NK-92 (cell line): ENCODE results near the gene MAGI1.
"Not testable (repeated sequence)": the region's sequence is repeated elsewhere in the genome, so short reads cannot be mapped to it uniquely, and the experiment has no call there.

Experiments used
- DNase-seq: peaks from one replicate; lab custom pipeline; 2025; ENCODE audit not compliant: unreplicated experiment; lab: John Stamatoyannopoulos, UW

MAGI1 gene

DNA sequence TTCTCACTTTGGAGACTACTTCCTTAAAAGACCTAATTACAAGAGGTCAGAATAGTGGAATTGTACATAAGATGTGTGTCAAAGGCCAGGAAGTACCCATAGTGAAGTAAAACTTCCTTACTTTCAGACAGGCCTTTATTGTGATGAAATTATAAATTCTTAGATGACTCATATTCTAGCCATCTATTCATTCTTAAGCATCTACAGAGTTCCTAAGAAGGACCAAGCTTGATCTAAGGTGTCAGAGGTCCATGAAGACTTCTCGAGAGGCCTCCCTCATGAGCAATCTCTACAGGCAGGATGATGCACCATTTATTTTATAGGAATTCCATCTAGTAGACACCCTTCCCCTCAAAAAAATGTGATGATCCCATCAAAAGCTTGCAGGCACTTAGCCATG is 493.3 kb downstream of the MAGI1 start:
- no peak for DNase-seq

DNA sequence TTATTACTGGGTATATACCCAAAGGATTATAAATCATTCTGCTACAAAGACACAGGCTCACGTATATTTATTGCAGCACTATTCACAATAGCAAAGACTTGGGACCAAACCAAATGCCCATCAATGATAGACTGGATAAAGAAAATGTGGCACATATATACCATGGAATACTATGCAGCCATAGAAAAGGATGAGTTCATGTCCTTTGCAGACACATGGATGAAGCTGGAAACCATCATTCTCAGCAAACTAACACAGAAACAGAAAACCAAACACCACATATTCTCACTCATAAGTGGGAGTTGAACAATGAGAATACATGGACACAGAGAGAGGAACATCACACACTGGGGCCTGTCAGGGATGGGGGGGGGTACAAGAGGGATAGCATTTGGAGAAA is 495.3 kb downstream of the MAGI1 start:
- DNase-seq, result not testable (repeated sequence)

DNA sequence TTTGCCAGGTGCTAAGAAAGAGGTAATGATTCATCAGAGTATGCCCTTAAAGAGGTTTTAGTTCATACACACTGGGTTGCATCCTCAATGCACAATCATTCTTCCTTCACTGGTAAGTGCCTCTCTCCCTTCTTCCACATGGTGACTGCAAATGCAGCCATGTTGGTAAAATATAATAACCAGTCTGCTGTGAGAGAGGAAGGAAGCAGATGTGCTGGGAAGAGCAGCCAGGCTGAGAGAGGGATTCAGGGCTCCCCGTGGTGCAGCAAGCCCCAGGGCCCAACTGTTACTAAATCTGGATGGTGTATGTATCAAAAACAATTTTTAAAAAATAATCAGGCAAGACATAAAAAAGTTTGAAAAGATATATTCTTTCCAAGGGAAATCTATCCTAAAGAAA is 498.1 kb downstream of the MAGI1 start:
- DNase-seq, result no peak

DNA sequence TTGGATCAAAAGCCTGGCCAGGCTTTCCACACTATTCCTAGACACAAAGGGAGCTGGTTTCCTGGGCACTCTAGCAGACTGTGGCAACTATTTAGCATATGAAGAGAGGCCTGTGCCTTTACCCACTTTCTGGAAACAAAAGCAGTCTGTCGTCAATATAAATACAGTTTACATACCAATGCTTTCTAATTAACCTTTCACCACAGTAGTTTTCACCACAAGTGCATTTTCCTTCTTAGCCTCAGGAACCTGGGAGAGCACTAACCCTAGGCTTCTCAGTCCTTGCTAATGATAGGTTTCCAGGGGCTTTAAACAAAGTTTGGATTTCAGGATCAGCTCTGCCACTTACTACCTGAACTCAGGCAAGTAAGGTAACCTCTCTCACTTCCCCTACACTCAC is 499.1 kb downstream of the MAGI1 start:
- no peak for DNase-seq

DNA sequence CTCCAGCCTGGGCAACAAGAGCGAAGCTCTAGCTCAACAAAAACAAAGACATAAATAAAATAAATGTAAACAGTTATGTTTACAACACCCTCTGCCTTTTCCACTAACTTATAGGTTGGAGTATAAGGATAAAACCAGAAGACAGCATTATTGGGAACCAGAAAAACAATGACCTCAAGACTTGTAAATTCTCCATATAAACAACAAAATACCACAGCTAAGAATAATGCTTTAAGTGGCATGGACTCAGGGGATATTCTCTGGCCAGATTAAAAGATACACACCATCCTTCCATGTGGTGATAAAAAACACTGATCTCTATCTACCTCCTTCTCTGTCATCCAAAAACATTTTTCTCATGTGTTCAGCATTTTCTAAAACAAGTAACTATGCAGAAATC is 500.6 kb downstream of the MAGI1 start:
- no peak for DNase-seq

DNA sequence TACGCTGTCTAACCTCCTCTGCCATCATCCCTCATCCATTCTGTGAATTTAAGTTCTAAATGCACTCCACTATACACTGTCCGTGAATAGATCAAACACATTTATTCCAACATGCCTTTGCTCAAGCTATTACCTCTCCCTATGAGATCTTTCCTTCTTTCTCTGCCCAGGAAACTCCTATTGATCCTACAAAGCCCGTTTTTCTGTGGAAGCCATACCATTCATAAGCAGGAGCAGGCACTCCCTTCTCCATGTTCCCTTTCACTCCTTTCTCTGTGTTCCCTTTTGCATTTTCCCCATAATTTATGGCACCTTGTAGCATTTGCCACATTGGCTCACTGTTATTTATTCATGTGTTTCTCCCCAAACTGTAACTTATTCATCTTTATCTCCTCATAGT is 501.6 kb downstream of the MAGI1 start:
- no peak for DNase-seq

DNA sequence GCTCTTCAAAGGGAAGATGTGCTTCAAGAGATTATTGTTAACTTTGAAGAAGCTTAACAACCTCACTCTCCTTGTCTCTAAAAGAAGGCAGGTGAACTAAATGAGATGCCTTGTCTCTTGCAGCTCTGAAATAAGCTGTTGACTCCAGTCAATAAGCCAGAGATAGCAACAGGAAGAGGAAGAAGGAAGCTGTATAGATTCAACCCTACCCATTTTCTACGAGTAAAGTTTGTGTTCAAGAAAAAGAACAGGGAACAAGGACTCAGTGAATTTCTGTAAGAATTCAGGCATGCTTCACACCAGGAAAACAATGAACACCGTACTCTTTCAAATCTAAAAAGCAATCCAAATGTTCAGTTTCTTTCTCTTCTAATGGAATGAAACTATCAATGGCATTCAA is 503.5 kb downstream of the MAGI1 start:
- DNase-seq, result no peak

DNA sequence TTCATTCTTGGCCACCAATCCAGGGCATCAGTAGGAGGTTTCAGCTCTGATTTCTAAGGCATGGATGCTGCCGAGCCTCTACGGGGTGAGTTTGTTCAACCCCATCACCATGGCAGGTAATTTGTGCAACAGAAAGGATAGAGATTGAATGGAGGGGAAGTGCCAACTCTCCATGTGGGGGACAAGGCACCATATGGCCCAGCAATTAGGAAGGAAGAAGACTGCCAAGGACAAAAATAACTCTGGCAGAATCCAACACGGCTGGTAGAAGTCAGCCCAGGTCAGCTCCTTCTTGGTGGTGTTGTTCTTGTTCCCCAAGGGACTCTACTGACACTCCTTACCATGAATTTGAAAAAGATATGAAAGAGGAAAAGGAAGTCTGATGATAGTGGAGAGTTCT is 503.9 kb downstream of the MAGI1 start:
- no peak for DNase-seq

DNA sequence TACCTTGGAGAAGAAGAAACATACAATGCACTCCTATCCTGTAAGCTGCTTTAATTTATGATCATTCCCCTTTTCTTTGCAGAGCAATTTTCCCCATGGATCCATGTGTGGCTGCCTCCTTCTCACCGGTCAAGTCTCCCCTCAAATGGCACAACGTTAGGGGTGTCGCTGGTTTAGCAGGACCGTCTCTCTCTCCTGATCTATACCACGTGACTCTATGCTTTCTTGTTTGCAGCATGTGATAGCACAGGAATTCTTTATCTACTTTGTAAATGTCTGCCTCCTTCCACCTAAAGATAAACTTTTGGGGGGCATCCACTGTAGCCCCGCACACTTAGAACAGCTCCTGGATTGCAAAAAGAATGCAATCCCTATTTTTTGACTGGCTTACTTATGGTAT is 506.0 kb downstream of the MAGI1 start:
- no peak for DNase-seq

DNA sequence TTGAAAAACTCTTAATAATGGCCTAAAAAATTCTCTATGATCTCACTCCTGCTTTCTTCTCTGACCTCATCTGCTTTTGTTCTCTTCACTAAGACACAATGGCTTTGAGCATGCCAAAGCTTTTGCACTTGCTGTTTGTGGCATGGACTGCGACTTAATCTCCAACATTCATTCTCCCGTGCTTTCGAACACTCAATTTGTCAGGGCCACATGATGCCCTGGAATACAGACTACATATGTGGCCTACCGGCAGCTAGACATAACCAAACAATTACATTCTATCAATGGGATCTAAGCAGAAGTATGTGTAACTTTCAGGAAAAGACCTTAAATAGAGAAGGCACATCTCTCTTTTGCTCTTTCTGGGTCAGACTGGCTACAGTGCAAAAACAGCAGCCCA is 506.5 kb downstream of the MAGI1 start:
- DNase-seq, result no peak

DNA sequence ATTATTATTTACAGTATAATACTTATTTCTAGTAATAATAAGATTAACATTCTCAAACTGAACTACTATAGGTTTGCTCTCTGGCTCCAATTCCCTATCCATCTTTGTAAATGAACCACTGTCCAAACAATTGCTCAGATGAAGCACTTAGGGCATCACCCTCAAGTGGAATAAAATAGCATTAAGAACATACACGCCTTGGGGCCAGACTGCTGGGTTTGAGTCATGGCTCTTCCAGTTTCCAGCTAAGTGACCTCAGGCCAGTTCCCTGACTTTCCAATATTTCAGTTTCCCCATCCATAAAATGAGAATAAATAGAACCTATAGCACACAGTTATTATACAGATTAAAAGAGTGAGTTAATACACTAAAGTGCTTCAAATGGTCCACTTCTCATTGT is 507.2 kb downstream of the MAGI1 start:
- DNase-seq, result no peak

DNA sequence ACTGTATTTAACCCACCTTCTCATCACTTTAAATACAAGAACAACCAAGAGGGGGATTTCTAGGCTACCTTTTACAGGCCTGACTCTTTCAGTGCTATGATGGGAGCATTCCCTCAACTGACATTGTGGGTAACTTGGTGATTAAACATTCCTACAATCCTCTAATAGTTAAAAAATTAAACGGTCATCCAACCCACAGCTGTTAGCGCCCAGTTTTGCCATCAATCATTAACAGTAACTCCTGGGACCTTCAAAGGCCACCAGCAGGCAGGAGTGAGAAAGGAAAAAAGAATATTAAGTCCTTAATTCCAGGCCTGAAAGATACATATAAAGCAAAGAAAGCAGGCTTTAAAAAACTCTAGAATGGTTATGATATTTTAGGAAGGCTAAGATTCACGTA is 512.1 kb downstream of the MAGI1 start:
- DNase-seq, result no peak

DNA sequence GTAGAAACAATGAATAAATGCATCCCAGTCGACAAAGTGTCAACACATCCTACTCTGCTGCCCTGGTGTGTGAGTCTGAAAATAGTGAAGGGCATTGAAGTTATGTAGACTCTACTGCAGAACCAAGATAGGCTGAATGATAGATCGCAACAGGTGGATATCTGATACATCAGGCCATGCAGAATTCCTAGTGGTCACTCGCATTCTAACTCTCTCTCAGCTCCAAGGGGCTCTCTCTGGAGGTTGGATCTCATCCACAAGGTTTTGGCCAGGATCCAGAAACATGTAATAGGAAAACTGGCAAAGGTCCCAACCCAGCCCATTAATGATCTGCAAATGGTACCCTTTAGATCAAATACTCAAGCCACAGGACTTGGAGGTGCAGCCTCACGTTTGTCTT is 514.1 kb downstream of the MAGI1 start:
- no peak for DNase-seq

DNA sequence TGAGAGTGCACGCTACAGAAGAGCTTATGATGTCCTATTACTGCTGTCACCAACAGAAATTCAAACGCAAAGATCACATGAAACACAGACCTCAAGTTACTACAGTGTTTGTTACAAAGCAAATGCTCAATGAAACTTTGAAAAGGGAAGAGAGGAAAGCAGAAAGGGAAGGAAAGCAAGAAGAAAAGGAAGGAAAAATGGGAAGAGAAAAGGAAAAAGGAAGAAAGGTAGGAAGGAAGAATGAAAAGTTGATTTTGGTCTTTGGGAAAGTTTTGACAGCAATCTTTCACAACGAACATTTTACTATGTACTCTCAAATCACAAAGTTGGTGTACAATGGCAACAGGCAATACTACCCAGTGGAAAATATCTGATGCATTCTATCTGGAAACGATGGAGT is 514.8 kb downstream of the MAGI1 start:
- DNase-seq, result no peak

DNA sequence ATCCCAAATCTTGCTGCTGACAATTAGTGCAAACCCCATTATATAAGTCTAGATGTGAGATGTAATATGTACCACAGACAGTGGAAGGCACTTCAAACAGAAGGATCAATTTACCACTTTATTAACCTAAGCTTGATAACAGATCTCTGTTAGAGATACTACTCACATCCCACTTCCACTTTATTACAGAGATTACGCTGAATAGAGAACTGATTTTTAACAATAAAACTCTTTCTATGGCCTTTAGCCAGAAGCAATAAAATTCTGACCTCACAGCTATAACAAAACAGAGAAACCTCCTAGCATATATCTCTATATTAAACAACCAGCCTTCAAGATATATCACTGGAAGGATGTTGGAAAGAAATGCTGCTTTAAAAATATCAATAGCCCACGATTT is 517.7 kb downstream of the MAGI1 start:
- no peak for DNase-seq

DNA sequence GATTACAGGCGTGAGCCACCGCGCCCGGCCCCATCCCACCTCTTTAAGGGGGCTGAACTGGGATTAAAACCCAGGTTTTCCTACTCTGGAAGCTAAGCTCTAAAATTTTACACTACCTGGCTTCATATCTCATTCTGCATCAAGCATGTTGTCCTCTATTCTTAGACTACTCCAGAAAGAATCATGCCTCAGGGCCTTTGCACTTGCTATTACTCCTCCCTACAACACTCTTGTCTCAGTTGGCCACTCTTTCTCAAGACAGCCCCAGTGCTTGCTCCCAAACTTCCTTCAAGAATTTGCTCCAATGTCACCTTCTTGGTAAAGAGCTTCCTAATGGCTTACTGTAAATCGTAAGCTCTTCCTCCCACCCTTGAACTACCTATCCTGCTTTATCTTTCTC is 521.7 kb downstream of the MAGI1 start:
- DNase-seq, result no peak

DNA sequence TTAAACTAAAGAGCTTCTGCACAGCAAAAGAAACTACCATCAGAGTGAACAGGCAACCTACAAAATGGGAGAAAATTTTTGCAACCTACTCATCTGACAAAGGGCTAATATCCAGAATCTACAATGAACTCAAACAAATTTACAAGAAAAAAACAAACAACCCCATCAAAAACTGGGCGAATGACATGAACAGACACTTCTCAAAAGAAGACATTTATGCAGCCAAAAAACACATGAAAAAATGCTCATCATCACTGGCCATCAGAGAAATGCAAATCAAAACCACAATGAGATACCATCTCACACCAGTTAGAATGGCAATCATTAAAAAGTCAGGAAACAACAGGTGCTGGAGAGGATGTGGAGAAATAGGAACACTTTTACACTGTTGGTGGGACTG is 524.4 kb downstream of the MAGI1 start:
- DNase-seq, result not testable (repeated sequence)

DNA sequence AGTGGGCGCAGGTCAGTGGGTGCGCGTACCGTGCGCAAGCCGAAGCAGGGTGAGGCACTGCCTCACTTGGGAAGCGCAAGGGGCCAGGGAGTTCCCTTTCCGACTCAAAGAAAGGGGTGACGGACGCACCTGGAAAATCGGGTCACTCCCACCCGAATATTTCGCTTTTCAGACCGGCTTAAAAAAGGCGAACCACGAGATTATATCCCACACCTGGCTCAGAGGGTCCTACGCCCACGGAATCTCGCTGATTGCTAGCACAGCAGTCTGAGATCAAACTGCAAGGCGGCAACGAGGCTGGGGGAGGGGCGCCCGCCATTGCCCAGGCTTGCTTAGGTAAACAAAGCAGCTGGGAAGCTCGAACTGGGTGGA is 529.3 kb downstream of the MAGI1 start:
- DNase-seq, result not testable (repeated sequence)

DNA sequence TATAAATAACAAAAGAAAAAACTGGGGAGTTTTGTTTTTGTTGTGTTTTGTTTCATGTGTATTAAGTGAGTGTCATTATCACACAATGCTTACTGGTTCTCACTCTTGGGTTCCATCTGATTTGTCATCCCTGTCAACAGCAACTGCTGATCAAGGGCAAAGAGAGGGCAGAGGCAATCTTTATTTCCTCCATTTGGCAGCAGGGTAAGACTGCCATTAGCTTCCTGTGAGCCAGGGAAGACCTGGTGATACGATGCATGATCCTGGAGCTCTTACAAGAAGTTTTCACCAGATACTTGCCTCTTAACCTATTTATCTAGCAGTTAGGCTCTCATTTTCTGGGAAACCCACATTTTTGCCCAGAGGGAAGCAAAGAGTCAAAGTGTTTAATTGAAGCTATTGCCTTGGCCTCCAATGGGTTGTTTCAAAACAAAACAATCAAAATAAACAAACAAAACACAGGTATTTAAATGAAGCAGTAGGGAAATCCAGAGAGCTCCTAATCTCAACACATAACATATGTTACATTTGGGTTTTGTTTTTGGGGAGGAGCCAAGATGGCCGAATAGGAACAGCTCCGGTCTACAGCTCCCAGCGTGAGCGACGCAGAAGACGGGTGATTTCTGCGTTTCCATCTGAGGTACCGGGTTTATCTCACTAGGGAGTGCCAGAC is 529.8 kb downstream of the MAGI1 start:
- no peak for DNase-seq

DNA sequence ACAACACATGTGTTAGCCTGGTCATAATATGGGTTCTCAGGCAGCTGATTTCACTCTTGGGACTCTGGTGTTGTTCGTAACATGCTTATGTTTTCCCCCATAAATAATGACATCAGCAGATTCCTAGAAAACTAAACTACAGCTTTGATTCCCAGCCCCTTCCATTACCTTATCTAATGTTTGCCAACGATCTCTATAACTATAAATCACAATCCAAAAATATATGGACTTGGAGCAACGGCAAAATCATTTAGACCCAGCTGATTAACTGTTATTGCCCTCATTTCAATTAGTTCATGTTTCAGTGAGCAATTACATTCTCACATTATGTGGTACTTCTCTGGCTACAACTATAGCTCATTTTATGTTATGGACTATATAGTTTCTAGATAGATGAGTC is 531.3 kb downstream of the MAGI1 start:
- DNase-seq, result no peak

DNA sequence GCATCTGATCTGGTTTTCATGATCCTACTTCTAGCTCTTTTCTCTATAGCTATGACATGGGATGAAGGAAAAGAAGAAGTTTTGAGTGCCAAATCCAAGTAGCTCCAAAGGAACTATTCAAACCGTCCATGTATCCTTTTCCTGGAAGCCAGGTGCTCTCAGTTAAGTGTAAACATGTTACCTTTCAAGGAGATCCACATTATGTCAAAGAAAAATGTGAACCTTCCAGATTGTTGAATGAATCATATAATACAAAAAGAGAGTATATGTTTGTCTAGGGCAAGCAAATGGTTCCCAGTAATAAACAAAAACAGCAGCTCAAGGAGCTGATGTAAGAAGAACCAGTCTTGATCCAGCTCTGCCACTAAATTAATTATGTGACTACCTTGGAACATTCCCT is 534.9 kb downstream of the MAGI1 start:
- no peak for DNase-seq

DNA sequence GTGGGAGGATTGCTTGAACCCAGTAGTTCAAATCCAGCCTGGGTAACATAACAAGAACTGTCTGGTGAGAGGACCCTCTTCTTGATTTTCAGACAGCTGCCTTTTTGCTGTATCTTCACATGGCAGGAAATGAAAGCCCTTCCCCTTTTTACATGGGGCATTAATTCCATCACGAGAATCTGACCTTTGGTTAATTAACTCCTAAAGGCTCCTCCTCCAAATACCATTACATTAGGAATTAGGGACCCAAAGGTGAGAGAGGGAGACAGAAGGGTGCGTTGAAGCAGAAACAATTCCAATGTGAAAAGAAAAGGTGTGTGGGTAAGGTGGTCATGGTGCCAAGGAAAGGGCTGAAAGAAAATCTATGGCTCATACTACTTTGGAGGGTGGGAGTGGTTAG is 536.2 kb downstream of the MAGI1 start:
- no peak for DNase-seq

DNA sequence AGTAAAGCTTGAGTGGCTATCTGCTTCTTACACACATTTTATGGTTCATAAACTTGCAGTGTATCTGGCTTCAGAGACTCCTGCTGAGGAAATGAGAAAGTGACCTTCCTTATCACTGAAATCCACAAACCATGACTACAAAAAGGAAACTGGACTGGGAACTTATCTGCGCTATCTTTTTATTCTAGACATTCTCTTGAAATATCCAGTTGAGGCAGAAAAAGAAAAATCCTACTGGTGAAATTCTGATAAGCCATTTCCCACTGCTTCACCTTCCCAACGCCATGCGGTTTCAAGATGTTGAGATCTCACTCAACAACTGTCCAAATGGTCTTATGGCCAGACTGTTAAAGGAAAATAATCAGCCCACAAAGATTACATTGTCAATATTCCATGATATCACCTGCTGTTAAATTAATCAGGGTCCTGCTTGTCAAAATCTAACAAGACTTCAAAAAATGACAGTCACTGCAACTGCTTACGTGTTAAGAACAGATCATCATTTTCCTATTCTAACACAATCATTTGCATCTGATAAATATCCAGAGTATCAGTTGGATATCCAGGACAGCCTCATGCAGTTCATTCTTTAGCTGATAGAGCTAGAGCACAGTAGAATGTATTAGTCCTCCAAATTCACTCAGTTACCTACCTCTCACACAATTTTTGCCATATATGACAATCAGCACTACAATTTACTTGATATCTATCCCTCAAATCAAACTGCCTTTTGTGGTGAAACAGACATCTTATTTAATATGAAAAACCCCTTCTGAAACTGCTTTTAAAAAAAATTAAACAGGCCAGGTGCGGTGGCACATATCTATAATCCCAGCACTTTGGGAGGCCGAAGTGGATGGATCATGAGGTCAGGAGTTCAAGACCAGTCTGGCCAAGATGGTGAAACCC is 538.1 kb downstream of the MAGI1 start:
- no peak for DNase-seq
